Myocyte (in vitro differentiated cells): ENCODE measurements around the gene ZNF761. TPM values are rescaled to one million over a fixed set of nuclear protein-coding genes. Genes with fewer than 3 reads are reported as not detected.
"Not testable (repeated sequence)": the region's sequence is repeated elsewhere in the genome, so short reads cannot be mapped to it uniquely, and the experiment has no call there.

Source experiments
- DNase-seq: peaks from one replicate; pipeline ENCODE4 v3.0.0-alpha.2; 2012; ENCODE audit warnings: low read depth
- polyA plus RNA-seq: library from polyadenylated mRNA; unstranded; fragments of >200 nt; gene quantifications from one replicate; pipeline ENCODE4 v1.2.1, GENCODE V29; 2012; ENCODE audit warnings: missing spikeins
- total RNA-seq: library from RNA; depleted of rRNA; stranded (reverse); fragments of >200 nt; gene quantifications from 2 replicates; pipeline ENCODE4 v1.2.3, GENCODE V29; 2014

ZNF761 gene
- total RNA-seq = 8.4 and 8.9 TPM in 2 replicates
- 6.9 TPM for polyA plus RNA-seq

DNA sequence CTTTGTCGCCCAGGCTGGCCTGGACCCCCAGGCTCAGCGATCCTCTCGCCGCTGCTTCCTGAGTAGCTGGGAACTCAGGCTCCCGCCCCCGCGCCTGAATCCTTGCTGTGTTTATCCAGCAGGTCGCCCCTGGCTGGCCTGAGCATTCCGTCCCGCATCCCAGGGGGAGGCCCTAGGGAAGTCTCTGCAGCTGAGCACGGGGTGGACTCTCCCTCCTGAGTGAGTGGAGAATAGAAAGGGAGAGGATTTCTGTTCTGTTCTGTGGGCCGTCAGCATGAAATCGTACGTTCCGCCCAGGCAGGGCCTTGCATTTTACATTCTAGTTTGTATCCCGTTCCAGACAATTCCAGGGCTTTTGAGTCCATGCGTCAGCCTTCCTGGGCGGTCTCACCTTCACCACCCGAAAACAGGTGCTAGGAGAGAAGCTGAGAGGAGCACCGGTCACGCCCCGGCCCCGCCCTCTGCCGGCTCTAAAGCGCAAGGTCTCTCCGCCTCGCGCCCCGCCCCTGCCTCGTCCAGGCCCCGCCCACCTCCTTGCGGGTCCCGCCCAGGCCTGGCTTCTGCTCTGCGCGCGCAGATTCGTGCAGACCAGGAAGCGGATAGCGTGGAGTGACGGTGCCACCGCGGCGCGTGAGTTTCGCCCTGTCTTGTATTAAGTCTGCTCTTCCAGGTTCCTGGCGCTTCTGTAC is at the start of gene ZNF761:
ZNF761 (plus strand) TSS at position 586 of the 689 bp plus-strand sequence. CDS start 15,285 bp downstream, outside the sequence.
- DNase-seq = peak; percentile 90

- peak; percentile 35 for DNase-seq
These were observed 43.6 kb upstream of the ZNF761 start for GRCh38 chr19:53388168-53388567.

DNA sequence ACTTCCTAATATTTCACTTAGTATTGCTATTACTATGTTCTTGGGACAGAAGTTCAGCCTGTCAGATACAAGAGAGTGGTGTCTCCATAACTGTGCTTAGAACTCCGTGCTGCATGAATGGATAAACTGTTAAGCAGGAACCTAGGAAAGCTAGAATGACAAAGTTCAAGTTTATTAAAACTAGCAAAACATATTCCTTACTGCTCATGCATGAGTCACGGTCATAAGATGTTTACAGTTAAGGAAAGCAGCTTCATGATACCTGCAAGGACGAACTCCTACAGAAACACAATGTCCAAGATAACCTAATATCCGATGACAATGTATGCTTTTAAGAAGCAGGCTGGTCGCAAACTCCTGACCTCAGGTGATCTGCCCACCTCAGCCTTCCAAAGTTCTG is 42.9 kb upstream of the ZNF761 start:
- DNase-seq = peak; percentile 3

GRCh38 chr19:53389571-53389970 is 42.2 kb upstream of the ZNF761 start:
- peak; percentile 40 for DNase-seq

DNA sequence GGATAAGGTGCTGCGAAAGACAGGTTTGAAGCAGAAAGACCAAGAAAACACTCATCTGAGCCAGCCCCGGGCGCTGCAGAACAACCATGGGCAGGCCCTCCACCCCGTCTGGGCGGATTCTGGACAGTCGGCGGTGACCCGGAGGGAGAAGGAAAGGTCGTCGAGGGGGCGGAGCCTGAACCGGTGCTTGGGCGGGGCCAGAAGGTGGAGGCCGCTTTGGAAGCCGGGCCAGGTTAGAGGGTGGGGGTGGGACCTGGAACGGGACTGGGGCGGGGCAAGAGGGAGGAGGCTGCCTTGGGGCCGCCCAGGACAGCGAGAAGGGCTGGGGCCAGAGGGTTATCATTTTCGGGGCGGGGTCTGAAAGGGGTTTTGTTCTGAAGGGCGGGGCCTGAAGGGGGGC is 41.8 kb upstream of the ZNF761 start:
- DNase-seq = no peak

DNA sequence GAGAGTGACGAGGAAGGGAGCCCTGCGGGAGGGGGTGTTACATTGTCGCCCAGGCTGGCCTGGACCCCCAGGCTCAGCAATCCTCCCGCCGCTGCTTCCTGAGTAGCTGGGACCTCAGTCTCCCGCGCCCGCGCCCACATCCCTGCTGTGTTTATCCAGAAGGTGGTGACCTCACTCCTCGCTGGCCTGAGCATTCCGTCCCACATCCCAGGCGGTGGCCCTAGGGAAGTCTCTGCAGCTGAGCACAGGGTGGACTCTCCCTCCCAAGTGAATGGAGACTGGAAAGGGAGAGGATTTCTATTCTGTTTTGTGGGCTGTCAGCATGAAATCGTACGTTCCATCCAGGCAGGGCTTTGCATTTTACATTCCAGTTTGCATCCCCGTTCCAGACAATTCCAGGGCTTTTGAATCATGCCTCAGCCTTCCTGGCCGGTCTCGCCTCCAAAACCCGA is 37.2 kb upstream of the ZNF761 start:
- DNase-seq = peak; percentile 72

GRCh38 chr19:53394974-53395839 is 36.6 kb upstream of the ZNF761 start, which contains the start of gene ZNF765:
ZNF765 (plus strand) TSS chr19:53395149; CDS start chr19:53398016, 2,867 bp downstream.
- DNase-seq = peak; percentile 93

DNA sequence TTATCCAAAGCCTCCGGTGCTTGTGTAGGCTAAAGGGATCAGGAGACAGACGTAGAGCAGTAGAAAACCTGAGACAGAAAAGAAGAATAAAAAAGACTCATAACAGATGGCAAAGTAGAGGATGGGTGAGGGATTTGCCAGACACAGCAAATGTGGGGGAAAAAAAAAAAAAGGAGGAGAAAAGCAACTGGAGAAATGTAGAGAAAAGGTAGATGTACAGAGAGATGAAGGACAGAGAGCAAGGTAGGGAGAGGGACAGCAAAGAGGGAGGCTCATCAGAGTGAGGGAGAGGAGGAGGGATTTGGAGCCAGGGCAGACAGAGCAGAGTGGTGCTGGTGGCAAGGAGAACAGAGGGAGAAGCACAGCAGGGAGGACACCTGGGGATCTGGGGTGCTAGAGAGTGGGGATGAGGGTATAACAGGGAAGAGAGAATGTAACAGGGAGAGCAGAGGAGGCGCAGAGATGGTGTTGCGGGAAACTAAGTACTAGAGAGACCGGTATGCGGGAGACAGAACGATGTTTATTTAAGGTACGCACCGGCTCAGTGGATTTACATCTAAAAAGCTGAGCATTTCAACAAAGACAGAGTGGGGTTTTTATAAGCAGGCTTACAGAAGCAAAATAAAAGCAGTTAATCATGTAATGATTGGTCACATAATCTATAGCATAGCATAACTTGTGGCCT is 35.8 kb upstream of the ZNF761 start:
- DNase-seq = peak; percentile 8

DNA sequence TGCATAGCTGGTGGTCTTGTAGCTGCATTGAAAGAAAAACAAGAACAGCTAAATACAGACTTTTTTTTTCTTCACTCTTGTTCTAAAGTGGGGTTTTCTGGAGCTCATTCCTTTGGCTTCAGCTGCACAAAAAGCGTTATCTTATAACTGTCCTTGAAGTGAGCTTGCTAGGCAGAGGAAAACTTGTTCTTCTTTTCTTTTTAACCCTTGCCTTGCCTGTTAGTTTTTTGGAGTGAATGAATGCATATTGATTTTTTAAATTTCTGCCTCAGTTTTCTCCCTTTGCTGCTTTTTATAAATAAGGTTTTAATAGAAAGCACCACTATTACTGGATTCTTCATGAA is 35.3 kb upstream of the ZNF761 start:
- no peak for DNase-seq

DNA sequence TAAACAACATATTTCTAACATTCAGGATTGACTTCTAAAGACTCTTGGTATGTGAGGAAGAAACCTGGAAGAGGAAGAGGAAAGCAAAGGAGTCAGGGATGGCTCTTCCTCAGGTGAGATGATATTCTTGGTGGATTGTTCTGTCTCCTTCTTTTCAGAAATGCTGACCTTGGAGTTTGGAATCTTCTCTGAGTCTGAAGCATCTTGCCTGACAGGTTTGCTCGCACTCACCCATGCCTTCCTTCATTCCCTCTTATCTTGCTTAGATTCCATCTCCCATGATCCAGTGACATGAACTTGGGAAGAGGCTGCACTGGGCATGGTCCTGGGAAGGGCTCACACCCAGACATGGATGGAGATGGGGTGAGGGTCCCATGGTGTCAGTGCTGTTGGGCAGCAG is 33.9 kb upstream of the ZNF761 start:
- DNase-seq = not testable (repeated sequence)

DNA sequence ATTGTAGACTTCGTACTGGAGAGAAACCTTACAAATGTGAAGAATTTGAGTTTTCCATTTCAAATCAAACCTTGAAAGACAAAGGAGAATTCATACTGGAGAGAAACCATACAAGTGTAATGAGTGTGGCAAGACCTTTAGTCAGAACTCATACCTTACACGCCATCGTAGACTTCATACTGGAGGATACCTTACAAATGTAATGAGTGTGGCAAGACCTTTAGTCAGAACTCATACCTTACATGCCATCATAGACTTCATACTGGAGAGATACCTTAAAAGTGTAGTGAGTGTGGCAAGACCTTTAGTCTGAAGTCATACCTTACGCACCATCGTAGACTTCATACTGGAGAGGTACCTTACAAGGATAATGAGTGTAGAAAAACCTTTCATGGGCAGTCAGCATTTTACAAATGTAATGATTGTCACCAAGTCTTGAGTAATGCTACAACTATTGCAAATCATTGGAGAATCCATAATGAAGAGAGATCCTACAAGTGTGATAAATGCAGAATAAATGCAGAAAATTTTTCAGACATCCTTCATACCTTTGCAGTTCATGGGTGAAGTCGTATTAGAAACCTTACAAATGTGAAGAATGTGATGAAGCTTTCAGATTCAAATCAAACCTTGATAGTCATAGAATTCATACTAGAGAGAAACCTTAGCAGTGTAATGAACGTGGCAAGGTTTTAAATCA is 22.1 kb upstream of the ZNF761 start:
- no peak for DNase-seq

DNA sequence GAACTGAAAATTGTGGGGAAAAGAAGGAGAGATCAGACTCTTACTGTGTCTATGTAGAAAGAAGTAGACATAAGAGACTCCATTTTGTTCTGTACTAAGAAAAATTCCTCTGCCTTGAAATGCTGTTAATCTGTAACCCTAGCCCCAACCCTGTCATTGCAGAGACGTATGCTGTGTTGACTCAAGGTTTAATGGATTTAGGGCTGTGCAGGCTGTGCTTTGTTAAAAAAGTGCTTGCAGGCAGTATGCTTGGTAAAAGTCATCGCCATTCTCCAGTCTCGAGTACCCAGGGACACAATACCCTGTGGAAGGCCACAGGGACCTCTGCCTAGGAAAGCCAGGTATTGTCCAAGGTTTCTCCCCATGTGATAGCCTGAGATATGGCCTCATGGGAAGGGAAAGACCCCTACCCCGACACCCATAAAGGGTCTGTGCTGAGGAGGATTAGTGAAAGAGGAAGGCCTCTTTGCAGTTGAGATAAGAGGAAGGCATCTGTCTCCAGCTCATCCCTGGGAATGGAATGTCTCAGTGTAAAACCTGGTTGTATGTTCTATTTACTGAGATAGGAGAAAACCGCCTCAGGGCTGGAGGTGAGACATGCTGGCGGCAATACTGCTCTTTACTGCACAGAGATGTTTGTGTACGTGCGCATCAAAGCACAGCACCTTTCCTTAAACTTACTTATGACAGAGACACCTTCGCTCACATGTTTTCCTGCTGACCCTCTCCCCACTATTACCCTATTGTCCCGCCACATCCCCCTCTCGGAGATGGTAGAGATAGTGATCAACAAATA is 11.1 kb upstream of the ZNF761 start:
- DNase-seq = not testable (repeated sequence)

DNA sequence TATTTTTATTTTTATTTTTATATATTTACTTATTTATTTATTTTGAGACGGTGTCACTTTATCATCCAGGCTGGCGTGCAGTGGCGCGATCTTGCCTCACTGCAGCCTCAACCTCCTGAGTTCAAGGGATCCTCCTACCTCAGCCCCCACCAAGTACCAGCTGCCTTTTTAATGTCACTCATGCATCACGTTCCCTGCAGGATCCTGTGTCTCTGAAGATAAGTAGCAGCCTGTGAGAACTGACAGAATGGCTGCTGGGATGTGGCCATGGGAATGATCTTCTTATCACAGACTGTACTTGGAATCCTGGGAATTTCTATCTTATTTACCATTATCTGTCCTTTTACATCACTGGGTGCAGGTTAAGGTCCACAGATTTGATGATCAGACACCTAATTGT is 9.2 kb upstream of the ZNF761 start:
- DNase-seq = no peak

- not testable (repeated sequence) for DNase-seq
These were observed 8.7 kb upstream of the ZNF761 start for GRCh38 chr19:53423074-53423473.

- not testable (repeated sequence) for DNase-seq
These were observed 8.1 kb upstream of the ZNF761 start for GRCh38 chr19:53423680-53424079.

- DNase-seq = peak; percentile 51
These were observed 6.7 kb upstream of the ZNF761 start for GRCh38 chr19:53424968-53425597.

DNA sequence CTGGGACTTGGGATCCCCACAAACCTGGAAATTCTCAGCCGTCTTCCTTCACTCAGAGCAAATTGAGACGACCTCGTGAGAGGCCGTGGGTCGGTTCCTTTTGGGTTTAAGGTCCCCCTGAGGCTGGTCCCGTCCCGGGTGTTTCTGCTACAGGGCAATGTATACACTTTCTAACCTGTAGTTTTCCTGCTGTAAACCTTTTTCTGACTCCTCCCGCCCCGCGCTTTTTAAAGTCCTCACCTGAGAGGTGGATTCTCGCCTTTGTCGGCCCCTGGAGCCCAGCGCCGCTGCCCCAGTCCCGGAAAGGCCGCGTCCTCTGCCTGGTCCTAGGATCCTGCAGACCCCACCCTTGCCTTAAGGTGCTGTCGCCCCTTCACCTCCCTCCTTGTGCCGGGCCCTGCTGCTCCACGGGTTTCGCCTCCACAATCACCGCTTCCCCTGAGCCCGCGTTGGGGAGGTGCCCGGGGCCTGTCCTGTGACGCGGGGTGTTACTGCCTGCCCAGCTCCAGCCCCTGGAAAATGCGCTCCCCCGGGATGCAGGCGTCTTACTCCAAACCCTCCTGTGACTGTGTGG is 391 bp downstream of the ZNF761 start:
- peak; percentile 24 for DNase-seq

DNA sequence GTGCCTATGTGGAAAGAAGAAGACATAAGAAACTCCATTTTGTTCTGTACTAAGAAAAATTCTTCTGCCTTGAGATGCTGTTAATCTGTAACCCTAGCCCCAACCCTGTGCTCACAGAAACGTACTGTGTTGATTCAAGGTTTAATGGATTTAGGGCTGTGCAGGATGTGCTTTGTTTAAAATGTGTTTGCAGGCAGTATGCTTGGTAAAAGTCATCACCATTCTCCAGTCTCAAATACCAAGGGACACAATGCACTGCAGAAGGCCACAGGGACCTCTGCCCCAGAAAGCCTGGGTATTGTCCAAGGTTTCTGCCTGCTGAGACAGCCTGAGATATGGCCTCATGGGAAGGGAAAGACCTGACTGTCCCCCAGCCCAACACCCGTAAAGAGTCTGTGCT is 12.0 kb downstream of the ZNF761 start:
- DNase-seq = not testable (repeated sequence)

- not testable (repeated sequence) for DNase-seq
These were observed 15.4 kb downstream of the ZNF761 start for GRCh38 chr19:53447196-53447595.
